Daoy (cell line): ENCODE data around the gene CERS6. TPM values are rescaled to one million over a fixed set of nuclear protein-coding genes. Genes with fewer than 3 reads are reported as not detected.

Experiments used
- DNase-seq: peaks from one replicate; pipeline ENCODE4 v3.0.0-alpha.2; 2015; ENCODE audit warnings: low read depth
- total RNA-seq: library from RNA; depleted of rRNA; stranded (reverse); fragments of >200 nt; shearing (Covaris generic); gene quantifications from 2 replicates; pipeline ENCODE4 v1.2.3, GENCODE V29; 2014

CERS6 gene
- total RNA-seq, 1 experiment from 2014 or later, result 16.4 TPM

- DNase-seq, result peak; percentile 47
Observed at GRCh38 chr2:168671932-168672331, 215.9 kb downstream of the CERS6 start.

GRCh38 chr2:168673265-168674189, 217.5 kb downstream of the CERS6 start:
- no peak for DNase-seq

GRCh38 chr2:168678153-168678853, 222.2 kb downstream of the CERS6 start:
- DNase-seq, result no peak

- DNase-seq, result no peak
Observed at GRCh38 chr2:168679081-168679480, 223.0 kb downstream of the CERS6 start.

GRCh38 chr2:168679741-168680310, 223.8 kb downstream of the CERS6 start:
- no peak for DNase-seq

- no peak for DNase-seq
Observed at GRCh38 chr2:168683996-168684395, 227.9 kb downstream of the CERS6 start.

DNA sequence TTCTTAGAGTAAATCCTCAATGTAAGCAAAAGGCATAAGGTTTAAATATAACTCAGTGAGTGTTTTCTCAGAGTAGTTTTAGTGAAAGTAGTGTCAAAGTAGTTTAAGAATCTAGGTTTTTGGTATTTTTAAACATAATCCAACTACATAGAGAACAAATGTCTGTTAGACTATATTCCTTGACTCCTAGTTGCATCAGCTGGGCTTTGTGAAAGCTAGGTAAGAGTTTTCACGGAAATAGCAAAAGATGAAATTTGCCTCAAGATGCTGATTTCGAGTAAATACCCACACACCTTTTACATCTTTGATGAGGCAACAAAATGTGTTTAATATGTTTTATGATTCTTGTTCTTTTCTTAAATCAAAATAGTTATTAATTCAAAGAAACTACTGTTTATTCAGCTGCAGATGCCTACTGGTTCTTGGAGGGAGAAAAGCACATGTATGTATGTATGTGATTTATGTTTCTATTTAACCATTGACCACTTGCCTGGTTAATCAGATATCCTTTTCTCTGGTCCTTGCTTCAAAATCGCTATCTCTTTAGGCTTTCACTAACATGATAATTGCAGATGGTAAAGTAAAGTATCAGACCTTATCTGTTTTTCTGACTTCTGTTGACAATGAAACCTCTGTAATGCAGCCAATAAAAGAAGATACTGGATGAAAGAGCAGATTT, 229.0 kb downstream of the CERS6 start:
- DNase-seq, result no peak

DNA sequence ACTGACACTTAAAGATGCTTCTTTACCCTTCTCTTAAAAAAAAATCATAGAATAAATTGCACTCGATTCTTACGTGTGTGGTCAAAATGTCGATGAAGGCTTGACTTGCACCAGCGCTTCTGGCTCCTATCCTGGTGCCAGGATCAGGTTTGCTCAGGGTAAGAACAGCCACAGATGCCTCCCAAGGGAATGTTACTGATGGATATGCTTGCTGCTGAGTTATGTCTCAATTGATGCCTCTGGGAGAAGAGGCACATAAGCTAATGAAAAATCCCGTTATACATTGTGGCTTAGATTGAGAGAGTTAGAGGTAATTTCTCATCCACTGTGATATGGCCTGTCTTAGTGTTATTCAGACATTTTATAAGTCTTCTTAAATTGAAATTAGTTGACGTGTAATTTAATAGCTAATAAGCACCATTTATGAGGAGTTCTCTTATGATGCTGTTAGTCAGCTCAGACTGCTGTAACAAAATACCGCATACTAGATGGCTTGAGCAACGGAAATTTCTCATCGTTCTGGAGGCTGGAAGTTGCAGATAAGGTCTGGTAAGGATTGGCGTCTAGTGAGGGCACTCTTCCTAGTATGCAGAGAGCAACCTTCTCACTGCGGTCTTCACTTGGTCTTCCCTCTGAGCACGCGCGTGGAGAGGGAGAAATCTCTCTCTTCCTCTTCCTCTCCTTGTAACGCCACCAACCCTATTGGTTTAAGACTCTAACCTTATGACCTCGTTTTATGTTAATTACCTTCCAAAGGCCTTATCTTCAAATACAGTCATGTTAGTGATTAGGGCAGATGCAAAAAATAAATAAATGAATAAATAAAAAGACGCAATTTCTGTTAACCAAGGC, 229.8 kb downstream of the CERS6 start:
- DNase-seq, result peak; percentile 42

- peak; percentile 59 for DNase-seq
Observed at GRCh38 chr2:168686452-168687191, 230.6 kb downstream of the CERS6 start.

- no peak for DNase-seq
Observed at GRCh38 chr2:168687314-168687713, 231.2 kb downstream of the CERS6 start.

- no peak for DNase-seq
Observed at GRCh38 chr2:168690381-168690885, 234.4 kb downstream of the CERS6 start.

- DNase-seq, result no peak
Observed at GRCh38 chr2:168691221-168691620, 235.1 kb downstream of the CERS6 start.

DNA sequence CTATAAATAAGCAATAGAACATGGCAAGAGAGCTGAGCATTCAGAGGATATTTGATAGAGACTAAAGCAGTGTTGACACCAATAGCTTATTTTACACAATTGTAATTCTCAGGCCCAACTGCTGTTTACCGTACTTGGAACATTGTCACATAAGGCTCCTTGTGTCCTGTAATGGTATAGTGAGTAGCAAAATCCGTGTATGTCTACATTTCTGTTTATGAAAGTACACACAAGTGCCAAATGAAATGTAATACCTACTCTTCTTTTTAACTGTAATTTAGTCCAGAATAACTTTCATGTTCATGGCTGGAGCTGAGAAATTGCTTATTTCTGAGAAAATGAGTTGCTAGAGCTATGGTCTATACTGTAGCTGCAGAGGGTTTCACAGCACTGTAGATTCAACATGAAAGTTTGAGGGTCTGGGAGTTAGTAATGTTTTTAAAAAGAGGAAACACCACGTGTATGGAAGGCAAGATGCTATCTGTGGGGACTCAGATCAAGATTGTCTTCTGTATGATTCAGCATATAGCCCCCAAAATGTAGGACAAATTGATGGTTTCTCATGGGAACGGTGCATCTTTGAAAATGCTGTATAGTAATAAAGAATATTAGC, 236.2 kb downstream of the CERS6 start:
- DNase-seq, result no peak

- no peak for DNase-seq
Observed at GRCh38 chr2:168694173-168694572, 238.1 kb downstream of the CERS6 start.

GRCh38 chr2:168694866-168695265, 238.8 kb downstream of the CERS6 start:
- no peak for DNase-seq

GRCh38 chr2:168697668-168698121, 241.6 kb downstream of the CERS6 start:
- peak; percentile 56 for DNase-seq

DNA sequence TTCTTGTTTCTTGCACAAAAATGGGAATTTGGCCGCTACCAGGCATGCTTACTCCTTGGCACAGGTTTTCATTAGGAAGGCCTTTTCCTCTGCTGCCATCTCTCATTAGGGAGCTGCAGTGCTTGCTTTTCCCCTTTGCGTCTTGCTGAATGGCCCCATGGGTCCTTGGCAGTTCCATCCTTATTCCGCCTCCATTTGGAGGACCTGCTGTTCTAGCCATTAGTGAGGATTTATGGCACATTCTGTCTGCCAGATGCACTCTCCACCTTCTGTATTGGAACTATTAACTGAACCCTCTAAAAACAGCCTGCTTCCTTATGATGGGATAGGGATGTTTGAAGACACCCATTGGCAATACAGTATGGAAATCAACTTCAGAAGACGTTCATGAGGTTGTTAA, 242.9 kb downstream of the CERS6 start:
- no peak for DNase-seq

DNA sequence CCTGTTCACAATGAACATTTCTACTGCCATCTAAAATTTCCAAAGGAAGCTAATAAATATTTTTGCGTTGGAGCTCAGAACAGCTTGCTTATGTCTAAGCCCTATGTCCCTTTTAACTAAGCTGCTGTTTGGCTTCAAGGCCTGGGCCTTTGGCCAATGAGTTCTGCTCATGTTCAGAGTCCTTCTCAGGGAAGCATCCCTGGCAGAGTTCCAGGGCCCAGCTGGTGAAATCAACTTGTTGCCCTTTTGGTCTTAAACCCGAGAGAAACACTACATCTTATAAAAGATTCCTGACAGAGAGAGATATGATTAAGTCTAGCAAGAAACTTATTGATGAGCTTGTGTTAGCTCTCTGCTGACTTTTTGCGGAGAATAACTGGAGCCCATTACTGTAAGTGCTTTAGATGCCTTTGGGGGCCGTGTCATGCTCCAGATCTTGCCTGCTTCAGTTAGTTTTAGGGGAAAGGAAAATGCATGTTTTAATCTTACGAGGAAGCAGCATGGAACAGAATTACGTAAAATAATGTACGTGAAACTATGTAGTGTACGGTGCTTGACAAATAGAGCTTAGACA, 243.9 kb downstream of the CERS6 start:
- DNase-seq, result no peak

GRCh38 chr2:168700615-168701245, 244.7 kb downstream of the CERS6 start:
- DNase-seq, result peak; percentile 16
